Stimulated activated naive B cell treated with anti-CD40 and anti-IgM and Interleukin-4, amounts not matched to agents 10 μg/mL and 1 μg/mL and 100 μg/mL, for 72 hours (primary cell): ENCODE measurements around the gene GNAT1.
A peak's percentile ranks its signal among the peaks of the same experiment; 100 is the strongest.

ENCODE experiments used
- ATAC-seq, 2 donors: fragments of 150-1000 bp; cut with Tn5 transposase; replicated peaks; 2 replicates each; pipeline ENCODE4 v1.10.0; 2021; ENCODE audit warnings: moderate library complexity in 1 of 2
- DNase-seq: peaks from one replicate; pipeline ENCODE4 v3.0.0; 2021
- H3K27ac Mint-ChIP-seq: one replicate; pipeline ENCODE4 v1.8.0; 2022; ENCODE audit warnings: mild to moderate bottlenecking, mixed read lengths
- H3K27me3 Mint-ChIP-seq, 2 donors: one replicate each; pipeline ENCODE4 v1.8.0; 2022; ENCODE audit warnings: mixed read lengths in 2 of 2
- H3K36me3 Mint-ChIP-seq, 2 donors: one replicate each; pipeline ENCODE4 v1.8.0; 2022; ENCODE audit warnings: mixed read lengths in 2 of 2, mild to moderate bottlenecking in 1 of 2
- H3K4me1 Mint-ChIP-seq, 2 donors: one replicate each; pipeline ENCODE4 v1.8.0; 2022; ENCODE audit warnings: mixed read lengths in 2 of 2, mild to moderate bottlenecking in 1 of 2
- H3K4me3 Mint-ChIP-seq, 2 donors: one replicate each; pipeline ENCODE4 v1.8.0; 2022; ENCODE audit warnings: mild to moderate bottlenecking in 2 of 2, mixed read lengths in 2 of 2, moderate library complexity in 1 of 2
- H3K9me3 Mint-ChIP-seq, 2 donors: one replicate each; pipeline ENCODE4 v1.8.0; 2022; ENCODE audit warnings: mixed read lengths in 2 of 2, mild to moderate bottlenecking in 1 of 2

Gene GNAT1

GRCh38 chr3:50156549-50157493, 34.6 kb upstream of the GNAT1 start:
- Mint-ChIP-seq H3K27ac (no peak overlapping the region), H3K36me3 (no peaks in the 10 kb centered on the region), H3K9me3 (no peaks in the 10 kb centered on the region), H3K4me1 (peaks cover 12 to 18% of the 10 kb centered on the region in 2 donors), H3K4me3 (no peak overlapping the region), H3K27me3 (peaks cover 40 to 42% of the 10 kb centered on the region in 2 donors)
- no peak for ATAC-seq
- DNase-seq, result no peak

- Mint-ChIP-seq H3K4me1 (peaks cover 12 to 18% of the 10 kb centered on the region in 2 donors), H3K9me3 (no peaks in the 10 kb centered on the region), H3K27me3 (peaks cover 38 to 42% of the 10 kb centered on the region in 2 donors), H3K4me3 (no peak overlapping the region), H3K27ac (no peak overlapping the region), H3K36me3 (no peaks in the 10 kb centered on the region)
- ATAC-seq (no peak), DNase-seq (no peak)
Measured at GRCh38 chr3:50157827-50158529, 33.4 kb upstream of the GNAT1 start.

GRCh38 chr3:50158530-50159146, 32.8 kb upstream of the GNAT1 start:
- no peaks in the 10 kb centered on the region for H3K9me3 Mint-ChIP-seq
- H3K36me3 Mint-ChIP-seq, result no peaks in the 10 kb centered on the region
- H3K27me3 Mint-ChIP-seq, result peaks cover 31 to 35% of the 10 kb centered on the region in 2 donors
- no peak for ATAC-seq
- H3K4me1 Mint-ChIP-seq, result peaks cover 11 to 18% of the 10 kb centered on the region in 2 donors
- DNase-seq, result no peak
- no peak overlapping the region for H3K27ac Mint-ChIP-seq
- H3K4me3 Mint-ChIP-seq, result no peak overlapping the region

- Mint-ChIP-seq H3K9me3 (no peaks in the 10 kb centered on the region), H3K27me3 (peaks cover 22 to 27% of the 10 kb centered on the region in 2 donors), H3K4me3 (no peak overlapping the region), H3K4me1 (peaks cover 5 to 10% of the 10 kb centered on the region in 2 donors), H3K27ac (no peak overlapping the region), H3K36me3 (no peaks in the 10 kb centered on the region)
- DNase-seq (no peak), ATAC-seq (no peak)
Measured at GRCh38 chr3:50160561-50160983, 30.8 kb upstream of the GNAT1 start.

GRCh38 chr3:50161320-50161719, 30.1 kb upstream of the GNAT1 start:
- no peaks in the 10 kb centered on the region for H3K9me3 Mint-ChIP-seq
- peaks cover 14 to 20% of the 10 kb centered on the region in 2 donors for H3K27me3 Mint-ChIP-seq
- no peak overlapping the region for H3K27ac Mint-ChIP-seq
- ATAC-seq, result no peak
- H3K36me3 Mint-ChIP-seq, result no peaks in the 10 kb centered on the region
- peaks cover 1 to 3% of the 10 kb centered on the region in 2 donors for H3K4me1 Mint-ChIP-seq
- no peak overlapping the region for H3K4me3 Mint-ChIP-seq
- DNase-seq, result no peak

GRCh38 chr3:50162034-50162883, 29.2 kb upstream of the GNAT1 start:
- DNase-seq, result no peak
- peaks cover 0 to 1% of the 10 kb centered on the region in 2 donors for H3K4me1 Mint-ChIP-seq
- H3K36me3 Mint-ChIP-seq, result no peaks in the 10 kb centered on the region
- H3K27me3 Mint-ChIP-seq, result peaks cover 5 to 10% of the 10 kb centered on the region in 2 donors
- peak overlapping the region; percentile 56 for H3K27ac Mint-ChIP-seq
- no peak for ATAC-seq
- H3K4me3 Mint-ChIP-seq, result no peak overlapping the region
- no peaks in the 10 kb centered on the region for H3K9me3 Mint-ChIP-seq

GRCh38 chr3:50163572-50164455, 27.6 kb upstream of the GNAT1 start:
- Mint-ChIP-seq H3K27me3 (no peaks in the 10 kb centered on the region), H3K4me1 (no peaks in the 10 kb centered on the region), H3K4me3 (no peak overlapping the region), H3K36me3 (no peaks in the 10 kb centered on the region), H3K27ac (no peak overlapping the region), H3K9me3 (no peaks in the 10 kb centered on the region)
- no peak for ATAC-seq
- DNase-seq, result no peak

- ATAC-seq, result no peak
- Mint-ChIP-seq H3K4me3 (no peak overlapping the region), H3K27ac (peak overlapping the region; percentile 16), H3K36me3 (no peaks in the 10 kb centered on the region), H3K9me3 (no peaks in the 10 kb centered on the region), H3K27me3 (peaks cover 0 to under 1% of the 10 kb centered on the region in 2 donors), H3K4me1 (no peaks in the 10 kb centered on the region)
- no peak for DNase-seq
Measured at GRCh38 chr3:50164481-50164880, 26.9 kb upstream of the GNAT1 start.

- Mint-ChIP-seq H3K27ac (peak overlapping the region; percentile 16), H3K36me3 (no peaks in the 10 kb centered on the region)
Measured at GRCh38 chr3:50164984-50165909, 26.2 kb upstream of the GNAT1 start.

GRCh38 chr3:50165910-50166538, 25.4 kb upstream of the GNAT1 start:
- DNase-seq (no peak), ATAC-seq (no peak)
- H3K36me3 Mint-ChIP-seq, result no peaks in the 10 kb centered on the region
- no peaks in the 10 kb centered on the region for H3K4me1 Mint-ChIP-seq
- H3K4me3 Mint-ChIP-seq, result no peak overlapping the region
- no peaks in the 10 kb centered on the region for H3K9me3 Mint-ChIP-seq
- no peak overlapping the region for H3K27ac Mint-ChIP-seq
- peaks cover 0 to 7% of the 10 kb centered on the region in 2 donors for H3K27me3 Mint-ChIP-seq

More at GRCh38 chr3:50164984-50165909, 26.2 kb upstream of the GNAT1 start:
- no peak for DNase-seq
- Mint-ChIP-seq H3K27me3 (peaks cover 0 to 7% of the 10 kb centered on the region in 2 donors), H3K9me3 (no peaks in the 10 kb centered on the region), H3K4me3 (no peak overlapping the region), H3K4me1 (no peaks in the 10 kb centered on the region)
- no peak for ATAC-seq

GRCh38 chr3:50166620-50167019, 24.8 kb upstream of the GNAT1 start:
- no peak for ATAC-seq
- DNase-seq, result no peak
- Mint-ChIP-seq H3K4me3 (no peak overlapping the region), H3K9me3 (no peaks in the 10 kb centered on the region), H3K27ac (no peak overlapping the region), H3K27me3 (peaks cover 0 to 7% of the 10 kb centered on the region in 2 donors), H3K4me1 (no peaks in the 10 kb centered on the region), H3K36me3 (no peaks in the 10 kb centered on the region)
